ENCODE results near the gene NYNRIN. TPM values are rescaled to one million over a fixed set of nuclear protein-coding genes. Genes with fewer than 3 reads are reported as not detected.

Gene NYNRIN
- total RNA-seq, 1 experiment from 2014 or later = 18.7 TPM

- Histone ChIP-seq H4K91ac (ENCODE audit: insufficient read length, low read depth, low read length) (no peak overlapping the region), H3K9me3 (ENCODE audit: control insufficient read depth, low read depth, low read length) (no peaks in the 10 kb centered on the region), H3K4me1 (ENCODE audit: insufficient read depth, low read length) (no peaks in the 10 kb centered on the region), H2BK12ac (ENCODE audit: insufficient read length, low read depth, low read length) (no peak overlapping the region), H4K8ac (replicated peaks; ENCODE audit: insufficient read length, low read depth, low read length) (no peak overlapping the region), H3T11ph (ENCODE audit: low read length) (no peak overlapping the region), H3K27me3 (ENCODE audit: insufficient read depth, low read length) (no peaks in the 10 kb centered on the region), H3K14ac (ENCODE audit: insufficient read depth, low read length) (no peak overlapping the region), H2BK15ac (ENCODE audit: low read depth, low read length) (no peak overlapping the region), H3K27ac (ENCODE audit: insufficient read length, low read depth, low read length) (no peak overlapping the region), H3K9ac (ENCODE audit: extremely low read depth, insufficient read length, low read length) (no peak overlapping the region), H2BK20ac (ENCODE audit: low read depth, low read length, poor library complexity, severe bottlenecking) (no peak overlapping the region), H2AFZ (ENCODE audit: low read length) (no peak overlapping the region), H2BK120ac (ENCODE audit: low read depth, low read length, poor library complexity, severe bottlenecking) (no peak overlapping the region), H4K5ac (ENCODE audit: insufficient read length, low read depth, low read length) (no peak overlapping the region), H2AK5ac (ENCODE audit: insufficient read length, low read length) (no peak overlapping the region), H3K56ac (ENCODE audit: insufficient read length, low read depth, low read length) (no peak overlapping the region), H3K79me2 (ENCODE audit: insufficient read depth, low read length) (no peaks in the 10 kb centered on the region), H2BK5ac (ENCODE audit: insufficient read length, low read length) (no peak overlapping the region), H3K23me2 (ENCODE audit: insufficient read length, low read depth, low read length, poor library complexity, severe bottlenecking) (no peaks in the 10 kb centered on the region), H3K23ac (ENCODE audit: insufficient read length, low read depth, low read length) (no peak overlapping the region), H4K20me1 (ENCODE audit: control insufficient read depth, insufficient read depth, insufficient read length) (no peaks in the 10 kb centered on the region), H3K4me2 (ENCODE audit: insufficient read depth, insufficient read length, low read length) (no peak overlapping the region), H3K79me1 (ENCODE audit: insufficient read depth, low read depth, low read length, poor library complexity, severe bottlenecking) (no peaks in the 10 kb centered on the region), H3K4ac (ENCODE audit: low read depth, low read length) (no peak overlapping the region), H3K18ac (ENCODE audit: insufficient read length, low read depth, low read length) (no peak overlapping the region)
- no peak overlapping the region for H3K4me3 Mint-ChIP-seq
- TF ChIP-seq CTCF (conservative IDR thresholded peaks at IDR 0.05) = no peak
- no CpG with 5 or more reads among the region's 4 CpGs for WGBS (ENCODE audit: extremely low coverage, insufficient read length, low lambda C conversion rate)
- peaks cover 5% of the 10 kb centered on the region for H3K27me3 Mint-ChIP-seq (ENCODE audit: low read depth)
- H3K36me3 Mint-ChIP-seq (ENCODE audit: insufficient read depth in 1 of 3, low read depth in 3 of 3) = peaks cover 0 to 12% (median 2%) of the 10 kb centered on the region in 3 experiments; a peak in 2 of 7 replicates
- DNase-seq = no peak
- H3K27ac Mint-ChIP-seq = no peak overlapping the region; a peak in 1 of 7 replicates
- H3K4me1 Mint-ChIP-seq = peaks cover 31 to 44% of the 10 kb centered on the region in 2 experiments
- H3K9me3 Mint-ChIP-seq = no peaks in the 10 kb centered on the region
Measured at GRCh38 chr14:24404814-24405213, 6.0 kb downstream of the NYNRIN start.
